Naive thymus-derived CD4-positive, alpha-beta T cell (primary cell): Measurements from ENCODE around the gene TIAM1. TPM values are rescaled to one million over a fixed set of nuclear protein-coding genes. Genes with fewer than 3 reads are reported as not detected.

Experiments used
- ATAC-seq: fragments of 150-1000 bp; cut with Tn5 transposase; 2 replicates; pipeline ENCODE4 v1.10.0; 2021; ENCODE audit warnings: mild to moderate bottlenecking, moderate library complexity
- CTCF ChIA-PET: fragments of 350-600 bp; sonication (Branson Sonifier 250); formaldehyde crosslinking; loops from one replicate; lab custom pipeline; 2021; ENCODE audit warnings: antibody characterized with exemption; lab: Charles Lee
- POLR2A ChIA-PET: fragments of 350-600 bp; sonication (Branson Sonifier 250); formaldehyde crosslinking; loops from one replicate; lab custom pipeline; 2021; ENCODE audit warnings: antibody characterized with exemption, inconsistent platforms; lab: Charles Lee
- DNase-seq, 9 donors: peaks; one replicate each; pipeline versions ENCODE4 v3.0.0 to v3.0.0-alpha.2; 2020 to 2022; ENCODE audit warnings: mixed read lengths in 1 of 9
- H3K27ac ChIP-seq: one replicate; pipeline ENCODE4 v1.7.0; 2013; ENCODE audit warnings: mild to moderate bottlenecking, low read depth, low read length, moderate library complexity
- H3K27me3 ChIP-seq, 2 donors: one replicate each; pipeline ENCODE4 v1.7.0; 2013; ENCODE audit warnings: low read length in 2 of 2, mild to moderate bottlenecking in 2 of 2, moderate library complexity in 2 of 2; ENCODE audit not compliant: control insufficient read depth in 2 of 2, insufficient read depth in 2 of 2
- H3K36me3 ChIP-seq, 3 experiments: 1 replicate in 2 of 3; 2 replicates in 1 of 3; pipeline ENCODE4 v1.7.0; 2013; ENCODE audit warnings: low read length in 3 of 3, mild to moderate bottlenecking in 3 of 3, moderate library complexity in 1 of 3; ENCODE audit not compliant: insufficient read depth in 3 of 3, control insufficient read depth in 2 of 3
- H3K4me1 ChIP-seq, 2 donors: one replicate each; pipeline ENCODE4 v1.7.0; 2013; ENCODE audit warnings: low read length in 2 of 2, mild to moderate bottlenecking in 2 of 2, moderate library complexity in 1 of 2; ENCODE audit not compliant: control insufficient read depth in 2 of 2, insufficient read depth in 2 of 2
- H3K4me3 ChIP-seq: 2 replicates; pipeline ENCODE4 v1.7.0; 2013; ENCODE audit warnings: mild to moderate bottlenecking, low read length
- H3K9me3 ChIP-seq, 3 experiments: 1 replicate in 2 of 3; 2 replicates in 1 of 3; pipeline ENCODE4 v1.7.0; 2013; ENCODE audit warnings: low read length in 3 of 3; ENCODE audit not compliant: control insufficient read depth in 2 of 3
- H3K27ac Mint-ChIP-seq, 9 donors: one replicate each; pipeline ENCODE4 v1.8.0; 2020 to 2022; ENCODE audit warnings: mixed read lengths in 9 of 9, mild to moderate bottlenecking in 8 of 9, moderate library complexity in 5 of 9, inconsistent platforms in 2 of 9
- H3K27me3 Mint-ChIP-seq, 5 donors: one replicate each; pipeline ENCODE4 v1.8.0; 2021 to 2022; ENCODE audit warnings: mixed read lengths in 5 of 5, mild to moderate bottlenecking in 1 of 5
- H3K36me3 Mint-ChIP-seq, 5 donors: one replicate each; pipeline ENCODE4 v1.8.0; 2020 to 2022; ENCODE audit warnings: mixed read lengths in 5 of 5, mild to moderate bottlenecking in 3 of 5, inconsistent platforms in 1 of 5
- H3K4me1 Mint-ChIP-seq, 7 donors: one replicate each; pipeline ENCODE4 v1.8.0; 2020 to 2022; ENCODE audit warnings: mixed read lengths in 7 of 7, mild to moderate bottlenecking in 3 of 7, inconsistent platforms in 1 of 7
- H3K4me3 Mint-ChIP-seq, 10 donors: one replicate each; pipeline ENCODE4 v1.8.0; 2020 to 2022; ENCODE audit warnings: mild to moderate bottlenecking in 10 of 10, mixed read lengths in 10 of 10, moderate library complexity in 6 of 10, inconsistent platforms in 2 of 10
- H3K9me3 Mint-ChIP-seq, 11 donors: one replicate each; pipeline ENCODE4 v1.8.0; 2020 to 2022; ENCODE audit warnings: mixed read lengths in 11 of 11, mild to moderate bottlenecking in 4 of 11, inconsistent platforms in 1 of 11, moderate library complexity in 1 of 11
- intact Hi-C, 2 donors: fragments of 100-400 bp; cut with micrococcal nuclease; formaldehyde crosslinking; loops; one replicate each; pipeline ENCODE4 v1.15.1; 2023
- polyA plus RNA-seq, 2 donors: library from polyadenylated mRNA; unstranded; fragments of 300-500 nt; fragmentation: Illumina TruSeq; gene quantifications; one replicate each; pipeline ENCODE4 v1.2.3, GENCODE V29; 2021
- total RNA-seq, 6 experiments: library from RNA in 5 of 6; stranded (reverse) in 5 of 6; gene quantifications; 1 replicate in 5 of 6; 2 replicates in 1 of 6; pipeline ENCODE4 v1.2.3 and lab custom pipeline; 2021 to 2026

The TIAM1 gene
- total and polyA plus RNA-seq, 7 experiments from 2014 or later, result 24.8 to 103 (median 73.9) TPM

GRCh38 chr21:31298618-31299269, 45.3 kb downstream of the TIAM1 start:
- intact Hi-C loops, result no loop called here
- peaks cover 0 to 2% (median 0%) of the 10 kb centered on the region in 11 donors for H3K9me3 Mint-ChIP-seq
- no peak overlapping the region for H3K4me3 Mint-ChIP-seq

GRCh38 chr21:31297806-31298205, 46.3 kb downstream of the TIAM1 start:
- H3K4me1 Mint-ChIP-seq, result peaks cover 0 to 21% (median 0%) of the 10 kb centered on the region in 7 donors
- H3K36me3 ChIP-seq, result no peaks in the 10 kb centered on the region
- peaks cover 0 to 5% (median 0%) of the 10 kb centered on the region in 11 donors for H3K9me3 Mint-ChIP-seq
- H3K4me3 ChIP-seq, result no peak overlapping the region
- H3K4me3 Mint-ChIP-seq, result no peak overlapping the region
- H3K27me3 ChIP-seq, result no peaks in the 10 kb centered on the region
- DNase-seq (no peak), ATAC-seq (no peak)
- no peaks in the 10 kb centered on the region for H3K27me3 Mint-ChIP-seq
- CTCF ChIA-PET, result interaction anchor here (0.6 to 0.9 kb wide), 2 partner anchors 26 to 58 kb away, joined by 3 read pairs; no protein-coding TSS in a partner anchor
- no peak overlapping the region for H3K27ac ChIP-seq
- H3K9me3 ChIP-seq, result no peaks in the 10 kb centered on the region
- peaks cover 0 to 14% (median 0%) of the 10 kb centered on the region in 5 donors for H3K36me3 Mint-ChIP-seq
- H3K4me1 ChIP-seq, result no peaks in the 10 kb centered on the region
- intact Hi-C loops, result no loop called here
- POLR2A ChIA-PET, result no interaction called here
- H3K27ac Mint-ChIP-seq, result no peak overlapping the region

More at GRCh38 chr21:31298618-31299269, 45.3 kb downstream of the TIAM1 start:
- ChIA-PET POLR2A (no interaction called here), CTCF (interaction anchor here (0.6 kb wide), 1 partner anchor 25 kb away, joined by 3 read pairs; no protein-coding TSS in a partner anchor)
- DNase-seq, result no peak
- peaks cover 0 to 20% (median 0%) of the 10 kb centered on the region in 7 donors for H3K4me1 Mint-ChIP-seq
- H3K27me3 ChIP-seq, result no peaks in the 10 kb centered on the region
- peaks cover 0 to 9% (median 0%) of the 10 kb centered on the region in 5 donors for H3K36me3 Mint-ChIP-seq
- no peaks in the 10 kb centered on the region for H3K27me3 Mint-ChIP-seq
- H3K36me3 ChIP-seq, result no peaks in the 10 kb centered on the region
- H3K27ac ChIP-seq, result no peak overlapping the region
- H3K9me3 ChIP-seq, result no peaks in the 10 kb centered on the region
- no peak for ATAC-seq
- H3K27ac Mint-ChIP-seq, result no peak overlapping the region
- H3K4me1 ChIP-seq, result no peaks in the 10 kb centered on the region
- H3K4me3 ChIP-seq, result no peak overlapping the region

- intact Hi-C loops, result no loop called here
- no peaks in the 10 kb centered on the region for H3K27me3 Mint-ChIP-seq
- CTCF ChIA-PET, result no interaction called here
Observed at GRCh38 chr21:31295676-31296075, 48.4 kb downstream of the TIAM1 start.

DNA sequence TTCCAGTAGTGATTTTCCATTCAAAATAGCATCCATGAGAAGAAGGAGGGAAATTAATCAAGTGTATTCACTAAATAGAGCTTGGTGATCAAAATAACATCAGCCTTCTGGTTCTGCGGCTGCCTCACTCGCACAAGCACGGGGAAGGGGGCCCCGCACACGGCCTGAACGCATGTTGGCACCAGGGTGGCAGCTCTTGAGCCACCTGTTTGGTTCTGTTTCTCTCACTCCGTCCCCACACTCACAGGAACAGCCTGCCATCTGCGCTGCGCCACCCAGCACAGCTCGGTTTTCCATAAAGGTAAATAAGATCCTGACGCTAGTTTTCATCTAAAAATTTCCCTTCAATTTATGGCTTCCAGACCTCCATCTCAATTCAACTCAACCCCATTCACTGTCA, 49.4 kb downstream of the TIAM1 start:
- no peaks in the 10 kb centered on the region for H3K36me3 ChIP-seq
- POLR2A ChIA-PET, result no interaction called here
- Mint-ChIP-seq H3K4me3 (no peak overlapping the region), H3K9me3 (peaks cover 0 to 7% (median 0%) of the 10 kb centered on the region in 11 donors), H3K27ac (no peak overlapping the region), H3K4me1 (peaks cover 0 to 25% (median 0%) of the 10 kb centered on the region in 7 donors), H3K27me3 (no peaks in the 10 kb centered on the region), H3K36me3 (peaks cover 0 to 25% (median 4%) of the 10 kb centered on the region in 5 donors)
- intact Hi-C loops, result no loop called here
- H3K4me1 ChIP-seq, result no peaks in the 10 kb centered on the region
- no peak for ATAC-seq
- CTCF ChIA-PET, result no interaction called here
- H3K27ac ChIP-seq, result no peak overlapping the region
- H3K4me3 ChIP-seq, result no peak overlapping the region
- no peaks in the 10 kb centered on the region for H3K9me3 ChIP-seq
- H3K27me3 ChIP-seq, result no peaks in the 10 kb centered on the region
- no peak for DNase-seq

More at GRCh38 chr21:31295676-31296075, 48.4 kb downstream of the TIAM1 start:
- H3K9me3 ChIP-seq, result no peaks in the 10 kb centered on the region
- Mint-ChIP-seq H3K27ac (no peak overlapping the region), H3K4me3 (no peak overlapping the region), H3K36me3 (peaks cover 0 to 21% (median 4%) of the 10 kb centered on the region in 5 donors), H3K9me3 (peaks cover 0 to 5% (median 0%) of the 10 kb centered on the region in 11 donors), H3K4me1 (peaks cover 0 to 25% (median 0%) of the 10 kb centered on the region in 7 donors)
- H3K27ac ChIP-seq, result no peak overlapping the region
- no peak overlapping the region for H3K4me3 ChIP-seq
- POLR2A ChIA-PET, result no interaction called here
- no peaks in the 10 kb centered on the region for H3K4me1 ChIP-seq
- no peaks in the 10 kb centered on the region for H3K36me3 ChIP-seq
- no peaks in the 10 kb centered on the region for H3K27me3 ChIP-seq
- no peak for DNase-seq
- ATAC-seq, result no peak

DNA sequence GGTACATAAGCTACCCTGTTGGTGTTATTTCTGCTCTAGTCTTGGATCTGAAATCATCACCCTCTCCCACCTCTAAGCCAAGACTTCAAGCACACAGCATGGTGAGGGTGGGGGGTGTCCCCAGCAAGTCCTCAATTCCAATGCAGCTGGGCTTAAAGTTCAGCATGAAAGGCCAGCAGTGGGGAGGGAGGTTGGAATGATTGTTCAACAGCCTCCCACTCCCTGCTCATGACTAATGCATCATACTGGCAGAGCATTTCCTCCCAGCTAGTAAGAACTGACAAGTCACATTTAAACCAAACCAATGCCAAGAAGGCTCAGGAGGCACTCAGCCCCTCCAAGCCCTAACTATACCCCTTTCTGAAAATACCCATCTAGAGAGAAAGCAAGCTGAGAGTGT, 50.1 kb downstream of the TIAM1 start:
- Histone ChIP-seq H3K4me3 (no peak overlapping the region), H3K36me3 (no peaks in the 10 kb centered on the region), H3K9me3 (no peaks in the 10 kb centered on the region), H3K27me3 (no peaks in the 10 kb centered on the region), H3K4me1 (no peaks in the 10 kb centered on the region), H3K27ac (no peak overlapping the region)
- intact Hi-C loops, result no loop called here
- no peaks in the 10 kb centered on the region for H3K27me3 Mint-ChIP-seq
- peaks cover 0 to 7% (median 0%) of the 10 kb centered on the region in 11 donors for H3K9me3 Mint-ChIP-seq
- no peak overlapping the region for H3K4me3 Mint-ChIP-seq
- DNase-seq (peak in 1 of 9 donors; percentile 66), ATAC-seq (no peak)
- CTCF ChIA-PET, result no interaction called here
- no peak overlapping the region for H3K27ac Mint-ChIP-seq
- POLR2A ChIA-PET, result no interaction called here
- peaks cover 0 to 22% (median 0%) of the 10 kb centered on the region in 7 donors for H3K4me1 Mint-ChIP-seq
- H3K36me3 Mint-ChIP-seq, result peaks cover 0 to 27% (median 4%) of the 10 kb centered on the region in 5 donors

- Mint-ChIP-seq H3K27me3 (no peaks in the 10 kb centered on the region), H3K36me3 (peaks cover 6 to 43% (median 8%) of the 10 kb centered on the region in 5 donors), H3K4me3 (no peak overlapping the region), H3K27ac (no peak overlapping the region), H3K4me1 (peaks cover 0 to 23% (median 0%) of the 10 kb centered on the region in 7 donors), H3K9me3 (peaks cover 0 to 17% (median 7%) of the 10 kb centered on the region in 11 donors)
- ChIA-PET CTCF (no interaction called here), POLR2A (no interaction called here)
- no peak overlapping the region for H3K4me3 ChIP-seq
- ATAC-seq (no peak), DNase-seq (no peak)
- no peak overlapping the region for H3K27ac ChIP-seq
- H3K36me3 ChIP-seq, result no peaks in the 10 kb centered on the region
- intact Hi-C loops, result no loop called here
- no peaks in the 10 kb centered on the region for H3K4me1 ChIP-seq
- H3K27me3 ChIP-seq, result no peaks in the 10 kb centered on the region
- peaks cover 0 to 10% (median 0%) of the 10 kb centered on the region in 3 experiments for H3K9me3 ChIP-seq
Observed at GRCh38 chr21:31290765-31291164, 53.3 kb downstream of the TIAM1 start.
